Peyer's patch (tissue), 4 donors: ENCODE data around the gene GPR161.

Experiments used
- CTCF ChIP-seq, 6 experiments: fragments of 450-650 bp in 4 of 6; fragments of 200-600 bp in 2 of 6; sonication (generic) in 1 of 6; IDR thresholded peaks; one replicate each; pipeline ENCODE4 v1.5.1; 2017 to 2019; ENCODE audit warnings: antibody characterized with exemption in 6 of 6, mild to moderate bottlenecking in 3 of 6, moderate library complexity in 1 of 6
- POLR2A ChIP-seq, 2 donors: fragments of 450-650 bp; IDR thresholded peaks; one replicate each; pipeline ENCODE4 v1.5.1; 2017; ENCODE audit warnings: antibody characterized with exemption in 2 of 2, mild to moderate bottlenecking in 2 of 2, moderate library complexity in 2 of 2

GRCh38 chr1:168050307-168050706 is 86.4 kb downstream of the GPR161 start:
- TF ChIP-seq CTCF (IDR thresholded peaks at IDR 0.05) (no peak), POLR2A (IDR thresholded peaks at IDR 0.05) (no peak)
